ENCODE results near the gene BASP1.
"Not testable (repeated sequence)": the region's sequence is repeated elsewhere in the genome, so short reads cannot be mapped to it uniquely, and the experiment has no call there.

The BASP1 gene

GRCh38 chr5:17288570-17288969, 71.1 kb downstream of the BASP1 start:
- no peak for DNase-seq (ENCODE audit: low read depth in 2 of 2)

GRCh38 chr5:17289681-17290539, 72.5 kb downstream of the BASP1 start:
- no peak for DNase-seq (ENCODE audit: low read depth in 2 of 2)

GRCh38 chr5:17290540-17290974, 73.1 kb downstream of the BASP1 start:
- no peak for DNase-seq (ENCODE audit: low read depth in 2 of 2)

GRCh38 chr5:17292434-17293015, 75.1 kb downstream of the BASP1 start:
- DNase-seq (ENCODE audit: low read depth in 2 of 2): no peak

- DNase-seq (ENCODE audit: low read depth in 2 of 2): no peak
Observed at GRCh38 chr5:17294639-17295311, 77.3 kb downstream of the BASP1 start.

GRCh38 chr5:17295671-17296070, 78.2 kb downstream of the BASP1 start:
- no peak for DNase-seq (ENCODE audit: low read depth in 2 of 2)

GRCh38 chr5:17302106-17302505, 84.7 kb downstream of the BASP1 start:
- DNase-seq (ENCODE audit: low read depth in 2 of 2): no peak

- no peak for DNase-seq (ENCODE audit: low read depth in 2 of 2)
Observed at GRCh38 chr5:17302604-17303003, 85.2 kb downstream of the BASP1 start.

GRCh38 chr5:17304282-17304681, 86.9 kb downstream of the BASP1 start:
- DNase-seq (ENCODE audit: low read depth in 2 of 2): no peak

- no peak for DNase-seq (ENCODE audit: low read depth in 2 of 2)
Observed at GRCh38 chr5:17305017-17305416, 87.6 kb downstream of the BASP1 start.

GRCh38 chr5:17305964-17306725, 88.7 kb downstream of the BASP1 start:
- no peak for DNase-seq (ENCODE audit: low read depth in 2 of 2)

- no peak for DNase-seq (ENCODE audit: low read depth in 2 of 2)
Observed at GRCh38 chr5:17306726-17307091, 89.3 kb downstream of the BASP1 start.

GRCh38 chr5:17307440-17307839, 90.0 kb downstream of the BASP1 start:
- not testable (repeated sequence) for DNase-seq (ENCODE audit: low read depth in 2 of 2)

- no peak for DNase-seq (ENCODE audit: low read depth in 2 of 2)
Observed at GRCh38 chr5:17308326-17309065, 91.1 kb downstream of the BASP1 start.

- DNase-seq (ENCODE audit: low read depth in 2 of 2): no peak
Observed at GRCh38 chr5:17309462-17309861, 92.0 kb downstream of the BASP1 start.

GRCh38 chr5:17310502-17310901, 93.1 kb downstream of the BASP1 start:
- DNase-seq (ENCODE audit: low read depth in 2 of 2): not testable (repeated sequence)

- DNase-seq (ENCODE audit: low read depth in 2 of 2): not testable (repeated sequence)
Observed at GRCh38 chr5:17311811-17312210, 94.4 kb downstream of the BASP1 start.

- no peak for DNase-seq (ENCODE audit: low read depth in 2 of 2)
Observed at GRCh38 chr5:17312358-17312757, 94.9 kb downstream of the BASP1 start.

GRCh38 chr5:17314907-17315471, 97.6 kb downstream of the BASP1 start:
- no peak for DNase-seq (ENCODE audit: low read depth in 2 of 2)

GRCh38 chr5:17315710-17316221, 98.3 kb downstream of the BASP1 start:
- no peak for DNase-seq (ENCODE audit: low read depth in 2 of 2)

GRCh38 chr5:17316970-17317459, 99.6 kb downstream of the BASP1 start:
- DNase-seq (ENCODE audit: low read depth in 2 of 2): no peak

Measured in stimulated activated CD8-positive, alpha-beta memory T cell treated with anti-CD3 and anti-CD28 coated beads, Interleukin-7, amount 100 ng/mL, for 1 hour (primary cell).